OCI-LY1 (cell line): ENCODE measurements around the gene MAP3K6.

Experiments
- CTCF ChIP-seq: fragments of 200-600 bp; sonication (generic), shearing (Covaris generic); IDR thresholded peaks from 2 replicates; pipeline ENCODE4 v1.5.1; 2017; ENCODE audit warnings: mild to moderate bottlenecking, antibody characterized with exemption, low read length, moderate library complexity, mixed read lengths
- EZH2 ChIP-seq: fragments of 200-600 bp; sonication (generic), shearing (Covaris generic); IDR thresholded peaks from 2 replicates; pipeline ENCODE4 v1.8.0; 2017; ENCODE audit warnings: borderline replicate concordance, mixed run types, mild to moderate bottlenecking, antibody characterized with exemption, low read length, moderate library complexity, mixed read lengths

DNA sequence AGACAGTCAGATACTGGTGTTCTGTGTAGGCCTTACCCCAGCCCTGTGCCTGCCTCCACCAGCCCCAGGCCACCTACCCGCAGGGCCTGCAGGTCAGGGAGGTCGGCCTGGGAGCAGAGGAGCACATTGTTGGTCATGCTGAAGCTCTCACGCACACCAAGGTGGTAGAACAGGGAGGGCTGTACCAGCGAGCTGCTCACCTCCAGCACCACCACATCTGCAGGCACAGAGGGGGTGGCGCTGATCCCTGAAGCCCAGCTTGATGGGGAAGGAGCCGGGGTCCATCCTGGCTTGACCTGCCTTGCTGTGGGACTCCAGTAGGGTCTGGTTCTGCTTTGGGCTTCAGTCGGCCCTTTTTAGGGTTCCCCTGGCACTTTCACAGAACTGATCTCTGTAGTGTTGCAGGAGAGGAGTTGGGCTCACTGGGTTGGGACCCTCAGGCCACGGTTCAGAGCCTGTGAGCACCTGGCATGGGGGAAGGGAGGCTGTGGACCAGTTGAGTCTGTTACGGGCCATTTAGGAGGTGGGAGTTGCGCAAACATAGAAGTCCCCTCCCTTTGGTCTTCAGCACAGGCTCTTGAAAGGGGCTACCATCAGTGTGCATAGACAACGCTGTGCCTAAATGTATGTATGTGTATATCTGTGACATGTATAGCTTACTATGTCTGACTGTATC is 1.9 kb downstream of the MAP3K6 start:
- TF ChIP-seq CTCF (no peak), EZH2 (no peak)
